Measurements from ENCODE around the gene VSIG1.

VSIG1 gene

DNA sequence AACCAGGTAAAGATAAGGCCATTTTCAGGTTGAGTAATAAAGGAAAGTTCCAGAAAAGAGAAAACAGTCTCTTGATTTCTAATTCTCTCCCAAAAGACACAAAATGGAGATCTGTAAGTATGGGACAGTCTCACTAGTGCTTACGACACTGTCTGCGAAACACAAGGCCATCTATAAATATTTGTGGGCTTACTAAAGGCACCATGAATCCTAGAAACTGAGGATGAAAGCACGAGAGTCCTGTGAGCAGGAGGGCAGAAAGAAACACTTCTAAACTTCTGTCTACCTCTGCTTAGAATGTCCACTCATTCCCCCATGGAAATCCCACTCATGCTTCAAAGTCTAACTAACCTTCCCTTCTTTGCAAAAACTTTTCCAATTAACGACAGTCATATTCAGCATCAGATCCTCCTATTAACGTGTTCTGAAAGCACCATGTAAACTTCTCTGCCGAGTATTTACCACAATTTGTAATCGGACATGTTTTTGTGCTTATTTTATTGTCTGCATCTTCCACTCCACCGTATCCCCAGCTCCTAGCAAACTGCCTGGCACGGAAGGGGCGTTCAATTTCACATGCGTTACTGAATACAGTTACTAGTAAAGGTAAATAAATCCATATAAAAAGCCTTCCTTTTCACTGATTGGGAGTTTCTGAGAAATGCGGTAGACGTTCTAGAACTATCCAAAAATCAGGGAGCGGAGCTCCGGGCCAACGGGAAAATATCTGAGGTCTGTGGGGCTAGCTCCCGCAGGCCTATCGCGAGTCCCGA, 45.8 kb downstream of the VSIG1 start:
- DNase-seq (ENCODE audit: insufficient read length, low spot score) (no peak), FAIRE-seq (peak; percentile 82)
- TF ChIP-seq SPI1 (IDR thresholded peaks at IDR 0.05; ENCODE audit: low read depth, low read length) (no peak), POLR2AphosphoS5 (IDR thresholded peaks at IDR 0.05; ENCODE audit: low read depth, low read length) (no peak), PAX5 (IDR thresholded peaks at IDR 0.05; ENCODE audit: insufficient read depth, low read length, severe bottlenecking) (no peak), POLR2A (IDR thresholded peaks at IDR 0.05; ENCODE audit: low read depth, low read length) (no peak), POU2F2 (IDR thresholded peaks at IDR 0.05; ENCODE audit: low read depth, low read length) (no peak), TAF1 (IDR thresholded peaks at IDR 0.05; ENCODE audit: low read depth, low read length) (no peak)

DNA sequence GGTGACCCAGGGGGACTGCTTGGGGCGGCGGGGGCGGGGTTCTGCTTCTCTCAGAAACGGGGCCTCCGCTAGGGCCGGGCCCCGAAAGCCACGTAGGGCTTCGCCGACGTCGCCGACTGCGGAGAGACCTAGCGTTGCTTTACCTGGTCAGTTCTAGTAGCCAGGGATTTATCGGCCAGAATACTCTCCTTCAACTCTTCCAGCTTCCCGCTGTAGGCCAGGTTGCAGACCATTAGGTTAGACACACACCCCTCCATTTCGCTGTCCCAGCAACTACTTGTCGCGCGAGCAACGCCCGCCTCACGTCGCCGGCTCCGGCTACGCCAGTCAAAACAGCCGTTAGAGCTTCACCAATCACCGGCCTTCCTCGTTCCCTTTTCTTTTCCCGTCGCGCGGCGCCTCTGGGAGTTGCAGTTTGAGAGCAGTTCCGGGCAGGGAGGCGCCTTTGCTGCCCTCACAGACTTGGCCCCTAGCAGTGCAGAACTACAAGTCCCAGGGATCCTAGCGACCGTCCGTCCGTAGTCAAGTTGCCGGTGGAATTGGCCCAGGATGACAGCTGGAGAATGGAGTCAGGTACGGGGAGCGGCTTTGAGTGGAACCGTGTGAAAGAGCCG, 46.5 kb downstream of the VSIG1 start, which contains the start of the genes ATG4A and PSMD10:
Gene ATG4A (plus strand): TSS at position 515 of the 614 bp plus-strand sequence. CDS start 49 bp downstream, at position 564.
Gene PSMD10 (minus strand): TSS at position 279 of the 614 bp plus-strand sequence. CDS start 22 bp downstream, at position 257.
- TF ChIP-seq TAF1 (IDR thresholded peaks at IDR 0.05; ENCODE audit: low read depth, low read length) (no peak; the same call in 1 of the 2 replicates), POU2F2 (IDR thresholded peaks at IDR 0.05; ENCODE audit: low read depth, low read length) (no peak), POLR2AphosphoS5 (IDR thresholded peaks at IDR 0.05; ENCODE audit: low read depth, low read length) (peak; percentile 44; the same call in 1 of the 2 replicates), POLR2A (IDR thresholded peaks at IDR 0.05; ENCODE audit: low read depth, low read length) (no peak; the same call in 1 of the 2 replicates)
- FAIRE-seq (peak; percentile 98), DNase-seq (ENCODE audit: insufficient read length, low spot score) (peak; percentile 26)

DNA sequence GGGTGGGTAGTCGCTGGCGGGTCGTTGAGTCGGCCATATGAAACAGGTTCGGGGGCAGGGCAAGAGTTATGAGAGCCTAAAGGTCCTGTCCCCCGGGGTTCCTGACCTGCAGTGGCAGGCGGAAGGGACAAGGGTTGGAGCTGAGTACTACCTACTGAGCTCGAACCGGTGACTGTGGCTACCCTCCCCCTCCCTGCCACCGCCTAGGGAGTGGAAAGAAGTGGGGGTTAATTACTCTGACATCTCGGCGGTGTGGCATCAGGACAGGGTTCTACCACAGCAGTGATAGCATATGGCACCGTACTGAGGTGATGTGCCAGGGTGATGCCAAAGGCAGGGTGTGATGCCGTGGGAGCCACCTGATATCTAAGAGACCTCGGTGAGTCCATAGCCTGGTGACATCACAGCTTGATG, 47.0 kb downstream of the VSIG1 start:
- no peak for FAIRE-seq
- peak; percentile 1 for DNase-seq (ENCODE audit: insufficient read length, low spot score)
- TF ChIP-seq POLR2AphosphoS5 (IDR thresholded peaks at IDR 0.05; ENCODE audit: low read depth, low read length) (no peak), POLR2A (IDR thresholded peaks at IDR 0.05; ENCODE audit: low read depth, low read length) (no peak), POU2F2 (IDR thresholded peaks at IDR 0.05; ENCODE audit: low read depth, low read length) (no peak), SPI1 (IDR thresholded peaks at IDR 0.05; ENCODE audit: low read depth, low read length) (no peak), PAX5 (IDR thresholded peaks at IDR 0.05; ENCODE audit: insufficient read depth, low read length, severe bottlenecking) (no peak), TAF1 (IDR thresholded peaks at IDR 0.05; ENCODE audit: low read depth, low read length) (no peak)

DNA sequence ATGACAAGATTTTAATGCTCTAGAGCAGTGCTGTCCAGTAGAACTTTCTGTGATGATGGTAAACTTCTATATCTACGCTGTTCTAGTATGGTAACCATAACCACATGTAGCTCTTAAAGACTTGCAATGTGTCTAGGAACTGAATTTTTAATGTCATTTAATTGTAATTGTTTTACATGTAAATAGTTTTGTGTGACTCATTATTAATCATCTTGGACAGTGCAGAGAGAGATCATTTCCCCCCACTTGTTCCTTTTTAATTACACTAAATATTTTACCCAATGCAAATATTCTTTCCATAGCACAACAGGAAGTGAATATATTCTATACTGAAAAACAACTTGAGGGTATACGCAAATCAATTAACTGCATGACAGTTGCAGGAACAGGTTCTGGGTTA, 52.5 kb downstream of the VSIG1 start:
- TF ChIP-seq SPI1 (IDR thresholded peaks at IDR 0.05; ENCODE audit: low read depth, low read length) (no peak), POLR2A (IDR thresholded peaks at IDR 0.05; ENCODE audit: low read depth, low read length) (no peak), TAF1 (IDR thresholded peaks at IDR 0.05; ENCODE audit: low read depth, low read length) (no peak), POLR2AphosphoS5 (IDR thresholded peaks at IDR 0.05; ENCODE audit: low read depth, low read length) (no peak), PAX5 (IDR thresholded peaks at IDR 0.05; ENCODE audit: insufficient read depth, low read length, severe bottlenecking) (no peak), POU2F2 (IDR thresholded peaks at IDR 0.05; ENCODE audit: low read depth, low read length) (no peak)
- DNase-seq (ENCODE audit: insufficient read length, low spot score), result no peak
- FAIRE-seq, result no peak

DNA sequence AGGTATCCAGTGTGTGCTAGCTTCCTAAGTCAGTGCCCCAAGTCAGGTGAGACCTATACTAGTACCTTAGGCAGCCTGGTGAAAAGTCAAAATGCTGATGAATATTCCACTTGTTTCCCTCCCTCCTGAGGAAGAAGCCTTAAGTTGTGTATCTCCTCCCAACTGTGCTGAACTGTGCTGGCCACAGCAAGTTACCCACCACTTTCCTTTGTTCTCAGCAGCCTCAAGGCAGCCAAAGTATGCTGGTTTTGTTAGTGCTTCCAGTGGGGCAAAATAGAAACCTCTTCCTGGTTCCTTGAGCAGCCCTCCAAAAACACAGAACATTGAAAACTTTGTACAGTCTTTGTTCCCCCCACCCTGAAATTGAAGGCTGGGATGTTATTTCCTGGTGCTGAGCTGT, 60.6 kb downstream of the VSIG1 start:
- DNase-seq (ENCODE audit: insufficient read length, low spot score) (no peak), FAIRE-seq (peak; percentile 9)
- TF ChIP-seq POLR2A (IDR thresholded peaks at IDR 0.05; ENCODE audit: low read depth, low read length) (no peak), TAF1 (IDR thresholded peaks at IDR 0.05; ENCODE audit: low read depth, low read length) (no peak), PAX5 (IDR thresholded peaks at IDR 0.05; ENCODE audit: insufficient read depth, low read length, severe bottlenecking) (no peak), SPI1 (IDR thresholded peaks at IDR 0.05; ENCODE audit: low read depth, low read length) (no peak)

DNA sequence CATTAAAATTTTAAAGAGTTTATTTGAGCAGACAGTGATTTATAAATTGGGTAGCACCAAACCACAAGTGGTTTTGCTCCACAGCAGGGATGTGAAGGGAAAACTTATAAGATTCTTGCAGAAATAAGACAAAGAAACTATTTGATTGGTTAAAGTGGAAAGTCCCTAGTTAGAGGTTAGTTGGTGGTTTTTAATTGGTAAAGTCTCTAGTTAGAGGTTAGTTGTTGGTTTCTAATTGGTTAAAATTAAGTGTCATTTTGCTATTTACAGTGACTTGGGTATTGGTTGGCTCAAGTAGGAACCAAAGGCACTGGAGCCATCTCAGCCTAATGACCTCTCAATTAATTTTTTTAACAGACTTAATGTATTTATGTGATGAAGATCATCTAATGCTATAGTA, 69.7 kb downstream of the VSIG1 start:
- no peak for TF ChIP-seq TAF1 (IDR thresholded peaks at IDR 0.05; ENCODE audit: low read depth, low read length)
- TF ChIP-seq PAX5 (IDR thresholded peaks at IDR 0.05; ENCODE audit: insufficient read depth, low read length, severe bottlenecking), result no peak
- no peak for TF ChIP-seq POLR2A (IDR thresholded peaks at IDR 0.05; ENCODE audit: low read depth, low read length)
- TF ChIP-seq POU2F2 (IDR thresholded peaks at IDR 0.05; ENCODE audit: low read depth, low read length), result no peak
- no peak for TF ChIP-seq POLR2AphosphoS5 (IDR thresholded peaks at IDR 0.05; ENCODE audit: low read depth, low read length)
- FAIRE-seq (peak; percentile 59), DNase-seq (ENCODE audit: insufficient read length, low spot score) (no peak)

DNA sequence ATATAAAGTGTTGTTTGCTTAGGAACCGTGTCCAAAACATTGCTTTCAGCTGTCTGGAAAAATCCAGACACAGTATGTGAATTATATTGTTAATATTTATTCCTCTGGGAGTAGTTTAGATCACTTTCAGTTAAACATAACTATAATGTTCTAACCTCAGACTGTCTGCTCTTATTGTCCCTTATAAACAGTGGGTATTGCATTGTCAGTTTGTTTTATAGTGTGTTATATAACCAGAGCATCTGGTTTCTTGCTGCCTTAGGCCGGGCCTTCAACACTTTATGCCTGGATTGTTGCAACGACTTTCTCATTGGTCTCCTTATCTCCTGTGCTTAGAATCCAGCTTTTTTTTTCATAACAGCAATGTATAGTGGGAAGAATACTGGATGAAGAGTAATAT, 73.1 kb downstream of the VSIG1 start:
- TF ChIP-seq PAX5 (IDR thresholded peaks at IDR 0.05; ENCODE audit: insufficient read depth, low read length, severe bottlenecking) (no peak), POU2F2 (IDR thresholded peaks at IDR 0.05; ENCODE audit: low read depth, low read length) (no peak), TAF1 (IDR thresholded peaks at IDR 0.05; ENCODE audit: low read depth, low read length) (no peak), POLR2AphosphoS5 (IDR thresholded peaks at IDR 0.05; ENCODE audit: low read depth, low read length) (no peak), POLR2A (IDR thresholded peaks at IDR 0.05; ENCODE audit: low read depth, low read length) (no peak), SPI1 (IDR thresholded peaks at IDR 0.05; ENCODE audit: low read depth, low read length) (no peak)
- FAIRE-seq (no peak), DNase-seq (ENCODE audit: insufficient read length, low spot score) (no peak)

DNA sequence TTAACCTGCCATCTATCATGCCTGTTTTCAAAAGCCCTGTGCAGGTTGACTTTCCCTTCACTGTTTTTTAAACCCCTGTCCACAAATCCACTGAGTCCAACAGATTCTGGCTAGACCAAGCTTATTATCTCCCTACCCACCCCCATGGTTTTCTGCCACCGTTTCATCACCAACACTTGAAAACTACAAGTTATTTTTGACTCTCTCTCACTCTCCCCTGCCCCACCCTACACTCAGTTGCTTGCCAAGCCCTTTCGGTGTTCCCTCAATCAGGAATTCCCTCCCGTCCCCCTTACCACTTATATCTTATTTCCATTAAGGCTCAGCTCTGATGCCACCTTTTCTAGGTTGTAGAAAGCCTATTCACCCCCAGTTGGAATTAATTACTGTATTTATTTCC, 76.4 kb downstream of the VSIG1 start:
- TF ChIP-seq POLR2A (IDR thresholded peaks at IDR 0.05; ENCODE audit: low read depth, low read length) (no peak), PAX5 (IDR thresholded peaks at IDR 0.05; ENCODE audit: insufficient read depth, low read length, severe bottlenecking) (no peak), SPI1 (IDR thresholded peaks at IDR 0.05; ENCODE audit: low read depth, low read length) (no peak), TAF1 (IDR thresholded peaks at IDR 0.05; ENCODE audit: low read depth, low read length) (no peak), POU2F2 (IDR thresholded peaks at IDR 0.05; ENCODE audit: low read depth, low read length) (no peak), POLR2AphosphoS5 (IDR thresholded peaks at IDR 0.05; ENCODE audit: low read depth, low read length) (no peak)
- no peak for FAIRE-seq
- no peak for DNase-seq (ENCODE audit: insufficient read length, low spot score)

DNA sequence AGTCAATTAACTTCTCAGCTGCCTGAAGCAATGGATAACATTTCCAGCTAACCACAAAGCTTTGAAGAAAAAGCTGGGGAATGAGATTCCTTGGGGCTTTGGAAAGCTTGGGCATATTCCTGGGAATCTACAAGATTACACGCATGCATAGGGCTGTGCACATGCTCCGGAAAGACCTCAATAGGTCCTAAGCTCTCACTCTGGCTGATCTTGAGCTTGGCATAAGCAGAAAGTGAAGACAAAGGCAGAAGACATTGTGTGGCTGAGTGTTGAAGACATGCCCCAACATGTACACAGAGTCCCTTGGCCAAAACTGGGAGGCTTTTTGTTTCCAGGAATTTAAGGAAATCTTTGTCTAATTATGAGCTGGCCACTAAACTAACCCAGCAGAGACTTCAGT, 77.9 kb downstream of the VSIG1 start:
- no peak for DNase-seq (ENCODE audit: insufficient read length, low spot score)
- FAIRE-seq, result no peak
- TF ChIP-seq SPI1 (IDR thresholded peaks at IDR 0.05; ENCODE audit: low read depth, low read length), result no peak
- TF ChIP-seq PAX5 (IDR thresholded peaks at IDR 0.05; ENCODE audit: insufficient read depth, low read length, severe bottlenecking), result no peak
- TF ChIP-seq POLR2AphosphoS5 (IDR thresholded peaks at IDR 0.05; ENCODE audit: low read depth, low read length), result no peak
- no peak for TF ChIP-seq POU2F2 (IDR thresholded peaks at IDR 0.05; ENCODE audit: low read depth, low read length)
- no peak for TF ChIP-seq POLR2A (IDR thresholded peaks at IDR 0.05; ENCODE audit: low read depth, low read length)
- TF ChIP-seq TAF1 (IDR thresholded peaks at IDR 0.05; ENCODE audit: low read depth, low read length), result no peak

Data from GM12891 (cell line).